Measurements from ENCODE around the gene PACSIN2. TPM values are rescaled to one million over a fixed set of nuclear protein-coding genes. Genes with fewer than 3 reads are reported as not detected.

Gene PACSIN2
- total and polyA plus RNA-seq, 2 of the 13 experiments (the other 11 are each of a cell fraction or from before 2014, with no cell fraction given): 54.1 to 68.8 TPM

DNA sequence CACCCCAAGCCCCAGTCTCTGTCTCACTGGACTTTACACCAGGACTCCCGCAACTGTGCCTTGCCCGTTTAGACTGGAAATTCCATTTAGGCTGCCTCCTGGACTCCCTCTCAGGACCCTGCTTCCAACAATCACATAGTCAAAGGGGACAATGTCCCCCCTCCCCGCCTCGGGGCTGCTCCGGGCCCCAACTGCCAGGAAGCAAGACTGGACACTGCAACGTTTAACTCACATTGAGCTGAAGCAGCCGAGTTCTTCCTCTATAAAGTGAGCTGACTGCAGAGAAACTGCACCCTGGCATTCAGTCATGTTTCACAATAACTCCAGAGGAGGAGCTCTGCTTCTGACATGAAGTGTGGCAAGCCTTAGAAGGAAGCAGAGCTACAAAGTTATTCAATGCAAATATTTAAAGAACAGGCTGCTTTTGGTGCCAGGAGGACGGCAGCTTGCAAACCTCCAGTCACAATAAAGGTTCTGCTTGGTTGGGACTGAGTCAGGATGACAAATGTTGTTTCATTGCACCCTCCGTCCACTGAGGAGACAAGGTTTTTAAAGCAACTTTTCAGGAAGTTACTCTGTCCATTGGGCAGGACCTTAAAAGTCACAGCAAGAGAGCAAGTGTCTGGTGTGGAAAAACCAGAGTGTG lies 19.9 kb downstream of the PACSIN2 start (continued):
- TF ChIP-seq TFDP1 (CRISPR knock-in tag; IDR thresholded peaks at IDR 0.05; ENCODE audit: borderline replicate concordance) (no peak), NCOA5 (CRISPR knock-in tag; IDR thresholded peaks at IDR 0.05) (no peak), MAZ (IDR thresholded peaks at IDR 0.05; ENCODE audit: borderline replicate concordance, low read depth, low read length) (no peak), MAZ (CRISPR knock-in tag; IDR thresholded peaks at IDR 0.05; ENCODE audit: low read depth) (no peak), MYNN (CRISPR knock-in tag; IDR thresholded peaks at IDR 0.05; ENCODE audit: low read depth) (no peak), CBFB (CRISPR knock-in tag; IDR thresholded peaks at IDR 0.05) (0 out of 2 replicates have a peak, but pooled peaks have one; percentile 58), PRMT3 (CRISPR knock-in tag; IDR thresholded peaks at IDR 0.05; ENCODE audit: borderline replicate concordance, low read depth) (no peak), MXD4 (CRISPR knock-in tag; IDR thresholded peaks at IDR 0.05) (no peak), ZNF7 (CRISPR knock-in tag; IDR thresholded peaks at IDR 0.05) (no peak), KLF13 (CRISPR knock-in tag; IDR thresholded peaks at IDR 0.05) (no peak), ZNF3 (CRISPR knock-in tag; IDR thresholded peaks at IDR 0.05) (no peak), ZNF432 (CRISPR knock-in tag; IDR thresholded peaks at IDR 0.05; ENCODE audit: borderline replicate concordance) (no peak), TRIM22 (IDR thresholded peaks at IDR 0.05) (no peak), PHF8 (CRISPR knock-in tag; IDR thresholded peaks at IDR 0.05) (no peak), RCOR2 (CRISPR knock-in tag; IDR thresholded peaks at IDR 0.05) (peak; percentile 57; the same call in 1 of the 2 replicates), STAT5B (CRISPR knock-in tag; IDR thresholded peaks at IDR 0.05) (no peak), TBP (CRISPR knock-in tag; IDR thresholded peaks at IDR 0.05) (no peak), ESRRA (CRISPR knock-in tag; IDR thresholded peaks at IDR 0.05; ENCODE audit: low read depth) (0 out of 2 replicates have a peak, but pooled peaks have one; percentile 48), THYN1 (CRISPR knock-in tag; IDR thresholded peaks at IDR 0.05; ENCODE audit: borderline replicate concordance, low read depth) (no peak), MBD4 (IDR thresholded peaks at IDR 0.05; ENCODE audit: borderline replicate concordance, low read length) (0 out of 2 replicates have a peak, but pooled peaks have one; percentile 60), MED8 (CRISPR knock-in tag; IDR thresholded peaks at IDR 0.05; ENCODE audit: insufficient replicate concordance) (no peak), SYNCRIP (IDR thresholded peaks at IDR 0.05; ENCODE audit: insufficient read depth, low read depth, low read length) (no peak), REXO4 (CRISPR knock-in tag; IDR thresholded peaks at IDR 0.05; ENCODE audit: borderline replicate concordance) (no peak)
- TF ChIP-seq, protein P1, sequence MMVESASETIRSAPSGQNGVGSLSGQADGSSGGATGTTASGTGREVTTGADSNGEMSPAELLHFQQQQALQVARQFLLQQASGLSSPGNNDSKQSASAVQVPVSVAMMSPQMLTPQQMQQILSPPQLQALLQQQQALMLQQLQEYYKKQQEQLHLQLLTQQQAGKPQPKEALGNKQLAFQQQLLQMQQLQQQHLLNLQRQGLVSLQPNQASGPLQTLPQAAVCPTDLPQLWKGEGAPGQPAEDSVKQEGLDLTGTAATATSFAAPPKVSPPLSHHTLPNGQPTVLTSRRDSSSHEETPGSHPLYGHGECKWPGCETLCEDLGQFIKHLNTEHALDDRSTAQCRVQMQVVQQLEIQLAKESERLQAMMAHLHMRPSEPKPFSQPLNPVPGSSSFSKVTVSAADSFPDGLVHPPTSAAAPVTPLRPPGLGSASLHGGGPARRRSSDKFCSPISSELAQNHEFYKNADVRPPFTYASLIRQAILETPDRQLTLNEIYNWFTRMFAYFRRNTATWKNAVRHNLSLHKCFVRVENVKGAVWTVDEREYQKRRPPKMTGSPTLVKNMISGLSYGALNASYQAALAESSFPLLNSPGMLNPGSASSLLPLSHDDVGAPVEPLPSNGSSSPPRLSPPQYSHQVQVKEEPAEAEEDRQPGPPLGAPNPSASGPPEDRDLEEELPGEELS (CRISPR knock-in tag; IDR thresholded peaks at IDR 0.05): peak; percentile 87
- TF ChIP-seq, protein P2, sequence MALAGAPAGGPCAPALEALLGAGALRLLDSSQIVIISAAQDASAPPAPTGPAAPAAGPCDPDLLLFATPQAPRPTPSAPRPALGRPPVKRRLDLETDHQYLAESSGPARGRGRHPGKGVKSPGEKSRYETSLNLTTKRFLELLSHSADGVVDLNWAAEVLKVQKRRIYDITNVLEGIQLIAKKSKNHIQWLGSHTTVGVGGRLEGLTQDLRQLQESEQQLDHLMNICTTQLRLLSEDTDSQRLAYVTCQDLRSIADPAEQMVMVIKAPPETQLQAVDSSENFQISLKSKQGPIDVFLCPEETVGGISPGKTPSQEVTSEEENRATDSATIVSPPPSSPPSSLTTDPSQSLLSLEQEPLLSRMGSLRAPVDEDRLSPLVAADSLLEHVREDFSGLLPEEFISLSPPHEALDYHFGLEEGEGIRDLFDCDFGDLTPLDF (CRISPR knock-in tag; IDR thresholded peaks at IDR 0.05): no peak
